OCI-LY7 (cell line): ENCODE results near the gene NTSR1. TPM values are rescaled to one million over a fixed set of nuclear protein-coding genes. Genes with fewer than 3 reads are reported as not detected.

Experiments used
- BruUV-seq: library from RNA; stranded (reverse); fragments of 400-500 nt; replicated peaks from 2 replicates; lab custom pipeline; 2021; lab: Mats Ljungman, UMichigan
- CTCF ChIA-PET: fragments of 300-600 bp; sonication (Branson Sonifier 250); formaldehyde crosslinking; loops from one replicate; lab custom pipeline; 2022; ENCODE audit warnings: antibody characterized with exemption; ENCODE audit not compliant: unreplicated experiment; lab: Charles Lee
- POLR2A ChIA-PET: fragments of 300-600 bp; sonication (Branson Sonifier 250); formaldehyde crosslinking; loops from one replicate; lab custom pipeline; 2022; ENCODE audit warnings: antibody characterized with exemption; lab: Charles Lee
- DNase-seq: peaks from one replicate; pipeline ENCODE4 v3.0.0-alpha.2; 2015; ENCODE audit warnings: low spot score
- H2AFZ ChIP-seq: fragments of 200-600 bp; sonication (generic), shearing (Covaris generic); 2 replicates; pipeline ENCODE4 v1.6.1; 2014; ENCODE audit warnings: mild to moderate bottlenecking, antibody characterized with exemption, low read length, moderate library complexity
- H3K27ac ChIP-seq: fragments of 200-600 bp; sonication (generic); 2 replicates; pipeline ENCODE4 v1.5.1; 2014; ENCODE audit warnings: mixed run types, low read depth, mild to moderate bottlenecking, moderate library complexity, low read length, inconsistent platforms; ENCODE audit not compliant: poor library complexity, severe bottlenecking
- H3K36me3 ChIP-seq: fragments of 200-600 bp; sonication (generic); 2 replicates; pipeline ENCODE4 v1.6.1; 2014; ENCODE audit warnings: mild to moderate bottlenecking, antibody characterized with exemption, low read length, moderate library complexity, mixed read lengths; ENCODE audit not compliant: insufficient read depth
- H3K4me1 ChIP-seq: fragments of 200-600 bp; sonication (generic); 2 replicates; pipeline ENCODE4 v1.5.1; 2014; ENCODE audit warnings: mild to moderate bottlenecking, low read length; ENCODE audit not compliant: insufficient read depth, poor library complexity, severe bottlenecking
- H3K4me2 ChIP-seq: fragments of 200-600 bp; sonication (generic); 2 replicates; pipeline ENCODE4 v1.6.1; 2014; ENCODE audit warnings: mild to moderate bottlenecking, low read length
- H3K4me3 ChIP-seq: fragments of 200-600 bp; sonication (generic); 2 replicates; pipeline ENCODE4 v1.5.1; 2014; ENCODE audit warnings: mild to moderate bottlenecking, low read depth, low read length; ENCODE audit not compliant: poor library complexity, severe bottlenecking
- H3K79me2 ChIP-seq: fragments of 200-600 bp; sonication (generic); 2 replicates; pipeline ENCODE4 v1.6.1; 2016; ENCODE audit warnings: low read depth, mild to moderate bottlenecking, low read length, moderate library complexity, mixed read lengths; ENCODE audit not compliant: insufficient read depth
- H3K9me2 ChIP-seq: fragments of 200-600 bp; sonication (generic); 2 replicates; pipeline ENCODE4 v1.6.1; 2016; ENCODE audit warnings: mild to moderate bottlenecking, low read length, mixed read lengths; ENCODE audit not compliant: insufficient read depth
- H3K9me3 ChIP-seq: fragments of 200-600 bp; sonication (generic); 2 replicates; pipeline ENCODE4 v1.6.1; 2014; ENCODE audit warnings: mild to moderate bottlenecking, mixed run types, low read length, mixed read lengths
- H4K20me1 ChIP-seq: fragments of 200-600 bp; sonication (generic); 2 replicates; pipeline ENCODE4 v1.6.1; 2014; ENCODE audit warnings: mild to moderate bottlenecking, antibody characterized with exemption, low read length, moderate library complexity, mixed read lengths; ENCODE audit not compliant: insufficient read depth
- EZH2phosphoT487 ChIP-seq: fragments of 200-600 bp; sonication (generic); IDR thresholded peaks from 2 replicates; pipeline ENCODE4 v1.6.1; 2018; ENCODE audit warnings: low read depth, borderline replicate concordance, mild to moderate bottlenecking, mixed run types, antibody characterized with exemption, low read length, moderate library complexity, mixed read lengths
- intact Hi-C: fragments of 100-400 bp; cut with micrococcal nuclease; formaldehyde crosslinking; loops from one replicate; pipeline ENCODE4 v1.10.0; 2022; ENCODE audit not compliant: unreplicated experiment
- total RNA-seq, 2 experiments: library from RNA; depleted of rRNA in 1 of 2; stranded (reverse); fragments of >200 nt in 1 of 2; shearing (Covaris generic) in 1 of 2; gene quantifications; 2 replicates each; pipeline ENCODE4 v1.2.3, GENCODE V29; 2014 to 2022
- TF ChIP-seq, protein P1 (sequence below): fragments of 200-600 bp; sonication (generic); conservative IDR thresholded peaks from 2 replicates; pipeline ENCODE4 v1.5.1; 2014; ENCODE audit warnings: mild to moderate bottlenecking, antibody characterized with exemption, low read length, moderate library complexity, mixed read lengths

The NTSR1 gene
- total RNA-seq, 2 experiments from 2014 or later = not detected

DNA sequence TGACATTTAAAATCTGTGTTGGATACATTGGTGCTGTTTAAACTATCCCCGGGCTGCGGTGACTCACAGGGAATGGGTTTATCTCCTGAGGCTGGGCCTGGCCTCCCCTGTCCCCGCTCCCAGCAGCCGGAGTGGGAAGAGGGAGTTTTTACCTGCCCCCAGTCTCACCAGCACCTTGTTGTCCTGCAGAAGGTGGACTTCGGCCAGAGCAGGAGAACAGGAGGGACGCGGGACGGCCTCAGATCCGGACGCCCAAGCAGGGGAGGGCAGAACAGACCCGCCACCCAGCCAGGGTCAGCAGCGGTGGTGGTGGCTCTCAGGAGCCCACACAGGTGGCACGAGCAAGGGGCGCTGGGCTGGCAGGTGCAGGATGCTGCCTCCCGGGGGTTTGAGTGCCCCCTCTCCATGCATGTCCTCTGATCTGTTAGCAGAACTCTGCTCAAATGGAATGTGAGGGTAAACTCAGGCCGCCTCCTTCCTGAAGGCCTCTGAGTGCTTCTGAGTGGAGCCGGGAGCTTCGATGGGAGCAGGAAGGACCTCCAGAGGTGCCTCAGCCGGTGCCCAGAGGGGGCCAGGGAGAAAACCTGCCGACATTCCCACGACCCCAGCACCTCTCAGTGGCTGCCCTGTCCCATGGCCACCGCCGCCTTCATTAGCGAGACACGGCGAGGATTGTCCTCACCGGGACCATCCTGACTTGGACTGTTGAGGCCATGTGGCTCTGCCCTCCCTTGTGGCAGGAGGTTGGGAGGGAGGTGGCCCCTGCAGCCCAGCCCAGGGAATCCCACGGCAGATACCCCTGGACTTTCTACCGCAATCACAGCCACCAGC lies 44.2 kb downstream of the NTSR1 start:
- H4K20me1 ChIP-seq = no peaks in the 10 kb centered on the region
- CTCF ChIA-PET = no interaction called here
- H3K9me3 ChIP-seq = no peaks in the 10 kb centered on the region
- H3K4me1 ChIP-seq = no peaks in the 10 kb centered on the region
- H3K4me3 ChIP-seq = no peak overlapping the region
- no peak for DNase-seq
- TF ChIP-seq, protein P1, sequence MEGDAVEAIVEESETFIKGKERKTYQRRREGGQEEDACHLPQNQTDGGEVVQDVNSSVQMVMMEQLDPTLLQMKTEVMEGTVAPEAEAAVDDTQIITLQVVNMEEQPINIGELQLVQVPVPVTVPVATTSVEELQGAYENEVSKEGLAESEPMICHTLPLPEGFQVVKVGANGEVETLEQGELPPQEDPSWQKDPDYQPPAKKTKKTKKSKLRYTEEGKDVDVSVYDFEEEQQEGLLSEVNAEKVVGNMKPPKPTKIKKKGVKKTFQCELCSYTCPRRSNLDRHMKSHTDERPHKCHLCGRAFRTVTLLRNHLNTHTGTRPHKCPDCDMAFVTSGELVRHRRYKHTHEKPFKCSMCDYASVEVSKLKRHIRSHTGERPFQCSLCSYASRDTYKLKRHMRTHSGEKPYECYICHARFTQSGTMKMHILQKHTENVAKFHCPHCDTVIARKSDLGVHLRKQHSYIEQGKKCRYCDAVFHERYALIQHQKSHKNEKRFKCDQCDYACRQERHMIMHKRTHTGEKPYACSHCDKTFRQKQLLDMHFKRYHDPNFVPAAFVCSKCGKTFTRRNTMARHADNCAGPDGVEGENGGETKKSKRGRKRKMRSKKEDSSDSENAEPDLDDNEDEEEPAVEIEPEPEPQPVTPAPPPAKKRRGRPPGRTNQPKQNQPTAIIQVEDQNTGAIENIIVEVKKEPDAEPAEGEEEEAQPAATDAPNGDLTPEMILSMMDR = no peak
- TF ChIP-seq EZH2phosphoT487 = no peak
- no peak overlapping the region for H2AFZ ChIP-seq
- intact Hi-C loops = no loop called here
- no peaks in the 10 kb centered on the region for H3K79me2 ChIP-seq
- H3K36me3 ChIP-seq = no peaks in the 10 kb centered on the region
- BruUV-seq = no TSS peak
- no peaks in the 10 kb centered on the region for H3K9me2 ChIP-seq
- POLR2A ChIA-PET = no interaction called here
- H3K27ac ChIP-seq = no peak overlapping the region
- H3K4me2 ChIP-seq = no peak overlapping the region

DNA sequence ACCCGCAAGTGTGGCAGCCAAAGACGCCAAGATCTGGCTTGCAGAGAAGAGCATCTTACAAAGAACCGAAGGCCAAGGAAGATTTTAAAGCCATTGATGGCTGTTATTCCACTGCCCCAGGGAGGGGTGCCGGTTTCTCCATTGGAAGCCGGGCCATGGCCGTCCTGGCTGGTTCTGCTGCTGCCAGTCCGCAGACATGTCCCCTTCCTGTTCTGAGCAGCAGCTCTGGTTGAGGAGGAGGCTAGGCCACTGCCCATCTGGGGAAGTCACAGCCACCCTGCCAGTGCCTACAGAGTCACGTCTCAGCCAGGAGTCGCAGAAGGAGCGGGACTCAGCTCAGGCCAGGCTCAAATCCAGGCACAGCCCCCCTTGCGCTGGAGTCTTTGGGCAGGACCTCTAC lies 45.0 kb downstream of the NTSR1 start:
- no TSS peak for BruUV-seq
- no peak for DNase-seq
- Histone ChIP-seq H3K36me3 (no peaks in the 10 kb centered on the region), H3K4me1 (no peaks in the 10 kb centered on the region), H4K20me1 (no peaks in the 10 kb centered on the region), H2AFZ (no peak overlapping the region), H3K4me3 (no peak overlapping the region), H3K27ac (no peak overlapping the region), H3K79me2 (no peaks in the 10 kb centered on the region), H3K9me2 (no peaks in the 10 kb centered on the region), H3K4me2 (no peak overlapping the region), H3K9me3 (no peaks in the 10 kb centered on the region)
- POLR2A ChIA-PET = no interaction called here
- intact Hi-C loops = no loop called here
- CTCF ChIA-PET = no interaction called here
- no peak for TF ChIP-seq EZH2phosphoT487
- TF ChIP-seq, protein P1 = no peak
